ENCODE results near the gene PLD6.
"Not testable (repeated sequence)": the region's sequence is repeated elsewhere in the genome, so short reads cannot be mapped to it uniquely, and the experiment has no call there.

Gene PLD6

DNA sequence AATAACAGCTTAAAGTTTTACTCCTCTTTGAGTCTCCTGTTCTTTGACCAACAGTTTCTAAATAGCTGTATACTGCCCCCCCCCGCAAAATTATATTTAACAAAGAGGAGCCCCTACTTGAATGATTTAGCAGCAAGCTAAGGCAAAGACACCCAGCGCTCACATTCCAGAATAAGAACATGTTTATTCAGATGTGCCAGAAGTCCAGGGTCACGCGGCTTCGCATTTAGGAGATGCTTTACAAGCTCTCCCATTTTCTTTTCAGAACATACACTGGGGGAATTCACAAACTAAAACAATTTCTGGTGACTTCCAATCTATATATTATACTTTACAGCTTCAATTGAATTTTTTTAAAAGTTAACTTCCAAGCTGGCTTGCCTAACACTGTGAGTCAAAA is 5.3 kb downstream of the PLD6 start:
- DNase-seq (ENCODE audit: low read depth) = no peak

DNA sequence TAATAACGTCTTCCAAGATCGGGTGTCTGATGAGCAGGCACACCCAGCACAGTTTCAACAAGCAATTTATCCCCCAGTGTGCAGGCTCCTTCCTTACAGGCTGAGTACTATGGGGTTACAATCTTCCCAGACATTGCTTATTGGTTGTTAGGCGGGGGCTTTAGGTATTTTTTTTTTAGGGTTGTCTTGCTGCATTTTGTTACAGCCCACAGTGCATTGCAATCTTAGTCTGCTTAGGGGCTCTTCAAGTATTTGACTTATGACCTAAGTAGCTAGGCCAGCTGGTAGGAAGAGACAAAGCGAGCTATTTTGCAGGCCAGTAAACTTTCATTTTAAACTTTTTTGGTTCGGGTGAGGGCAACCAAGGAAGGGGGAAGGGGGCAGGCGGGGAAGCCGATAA is 5.8 kb downstream of the PLD6 start:
- no peak for DNase-seq (ENCODE audit: low read depth)

DNA sequence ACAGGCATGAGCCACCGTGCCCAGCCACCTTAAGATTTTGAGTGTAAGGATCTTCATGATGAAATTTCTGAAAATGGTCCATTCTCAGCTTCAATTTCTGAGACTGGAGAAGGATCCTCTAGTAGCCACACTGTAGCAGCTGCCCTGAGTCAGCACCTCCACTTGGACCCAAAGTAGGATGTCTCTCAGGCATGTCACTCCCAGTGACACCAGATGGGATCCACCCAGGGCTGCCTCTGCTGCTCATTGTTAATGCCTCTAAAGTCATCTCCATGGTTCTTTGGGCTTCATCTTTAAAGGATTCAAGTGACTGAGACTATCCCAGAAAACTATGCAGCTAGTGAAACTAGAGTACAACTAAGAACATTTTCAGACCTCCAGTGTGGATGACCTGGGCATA is 7.9 kb downstream of the PLD6 start:
- DNase-seq (ENCODE audit: low read depth) = no peak

DNA sequence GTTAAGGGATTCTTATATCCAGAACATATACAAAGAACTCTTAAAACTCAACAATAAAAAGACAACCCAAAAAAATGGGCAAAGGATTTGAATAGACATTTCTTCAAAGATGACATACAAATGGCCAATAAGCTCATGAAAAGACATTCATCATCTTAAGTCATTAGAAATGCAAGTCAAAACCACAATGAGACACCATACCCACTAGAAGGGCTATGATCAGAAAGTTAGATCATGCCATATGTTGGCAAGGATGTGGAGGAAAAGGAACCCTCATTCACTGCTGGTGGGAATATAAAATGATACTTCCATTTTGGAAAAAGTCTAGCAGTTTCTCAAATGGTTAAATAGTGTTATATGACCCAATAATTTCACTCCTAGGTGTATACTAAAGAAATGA is 9.4 kb downstream of the PLD6 start:
- DNase-seq (ENCODE audit: low read depth) = no peak

DNA sequence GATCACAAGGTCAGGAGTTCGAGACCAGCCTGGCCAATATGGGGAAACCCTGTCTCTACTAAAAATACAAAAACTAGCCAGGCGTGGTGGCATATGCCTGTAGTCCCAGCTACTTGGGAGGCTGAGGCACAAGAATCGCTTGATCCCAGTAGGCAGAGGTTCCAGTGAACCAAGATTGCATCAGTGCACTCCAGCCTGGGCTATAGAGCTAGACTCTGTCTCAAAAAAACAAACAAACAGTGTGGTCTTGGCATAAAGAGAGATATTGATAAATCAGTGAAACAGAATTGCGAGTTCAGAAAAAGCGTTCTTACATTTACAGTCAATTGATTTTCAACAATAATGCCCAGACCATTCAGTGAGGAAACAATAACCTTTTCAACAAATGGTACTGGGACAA is 10.7 kb downstream of the PLD6 start:
- DNase-seq (ENCODE audit: low read depth) = not testable (repeated sequence)

DNA sequence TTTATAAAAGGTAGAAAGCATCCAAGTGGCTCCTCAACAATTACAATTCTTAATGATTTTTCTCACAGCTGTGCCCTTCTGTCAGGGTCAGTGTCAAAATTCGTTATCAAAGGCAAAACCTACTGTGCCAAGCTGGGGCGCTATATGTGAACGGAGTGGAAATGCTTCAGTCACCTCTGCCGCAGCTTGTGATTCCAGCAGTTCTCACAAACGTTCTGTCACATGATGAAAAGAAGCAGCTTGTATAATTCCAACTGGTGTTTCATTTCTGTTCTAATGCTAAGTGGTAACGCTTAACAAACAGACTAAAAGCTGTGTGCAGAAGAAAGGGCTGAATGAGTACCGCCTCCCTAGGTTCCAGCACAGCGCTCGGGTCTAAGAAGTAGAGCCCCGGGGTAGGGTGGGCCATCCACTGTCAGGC is 14.2 kb downstream of the PLD6 start:
- DNase-seq (ENCODE audit: low read depth) = no peak

DNA sequence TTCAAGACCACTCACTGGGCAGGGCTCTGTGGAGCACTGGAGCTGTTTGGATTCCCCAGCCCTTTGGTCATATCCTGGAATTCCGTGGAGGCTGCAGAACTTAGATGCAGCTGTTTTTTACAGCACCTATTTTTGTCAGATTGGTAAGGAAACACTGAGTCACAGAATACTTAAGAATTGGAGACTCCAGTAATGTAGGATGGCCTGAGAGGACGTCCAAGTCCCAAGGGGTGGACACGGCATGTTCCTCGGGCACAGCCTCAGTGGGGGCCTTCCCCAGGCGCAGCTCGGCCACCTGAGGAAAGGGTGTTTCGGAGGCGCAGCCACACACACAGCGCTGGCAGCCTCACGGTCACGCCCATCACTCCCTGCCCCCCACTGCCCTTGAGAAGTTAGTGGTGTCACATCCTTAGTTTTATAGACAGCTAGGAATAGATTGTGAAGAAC is 14.8 kb downstream of the PLD6 start:
- DNase-seq (ENCODE audit: low read depth) = peak; percentile 70

DNA sequence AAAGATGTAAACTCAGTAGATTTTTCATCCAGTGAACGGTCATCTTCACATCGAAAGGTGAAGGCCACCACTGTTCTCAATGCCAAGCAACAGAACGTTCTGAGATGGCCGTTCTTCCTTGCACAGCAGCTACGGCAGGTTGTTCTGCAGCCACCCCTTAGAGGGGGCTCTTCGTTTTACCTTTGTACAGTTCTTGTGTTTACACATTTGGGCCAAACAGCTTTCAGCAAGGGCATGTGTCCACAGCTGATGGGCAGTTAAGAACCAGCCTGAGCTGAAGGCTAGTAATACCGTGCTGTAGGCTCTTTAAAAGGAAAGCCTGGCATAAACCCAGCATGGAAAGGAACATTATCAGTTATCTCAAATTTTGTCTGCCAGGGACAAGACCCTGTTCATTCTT is 15.9 kb downstream of the PLD6 start:
- no peak for DNase-seq (ENCODE audit: low read depth)

DNA sequence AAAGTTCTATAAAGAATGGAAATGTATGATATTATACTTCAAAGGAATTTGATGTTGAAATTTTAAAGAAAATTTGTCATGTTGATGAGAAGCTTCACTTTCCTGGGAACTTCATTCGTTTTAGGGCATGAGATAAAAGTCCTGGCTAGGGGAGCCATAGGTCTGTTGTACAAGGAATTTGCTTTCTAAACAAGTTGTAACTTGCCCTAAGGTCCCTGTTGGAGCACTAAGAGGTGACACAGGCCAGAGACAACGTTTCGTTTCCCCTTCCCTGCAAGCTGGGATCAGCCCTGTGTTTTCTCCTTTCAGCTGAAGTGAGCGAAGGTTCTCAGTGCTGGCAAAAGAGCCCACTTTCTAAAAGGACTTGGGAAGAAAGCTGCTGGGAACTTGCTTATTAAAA is 16.6 kb downstream of the PLD6 start:
- no peak for DNase-seq (ENCODE audit: low read depth)

DNA sequence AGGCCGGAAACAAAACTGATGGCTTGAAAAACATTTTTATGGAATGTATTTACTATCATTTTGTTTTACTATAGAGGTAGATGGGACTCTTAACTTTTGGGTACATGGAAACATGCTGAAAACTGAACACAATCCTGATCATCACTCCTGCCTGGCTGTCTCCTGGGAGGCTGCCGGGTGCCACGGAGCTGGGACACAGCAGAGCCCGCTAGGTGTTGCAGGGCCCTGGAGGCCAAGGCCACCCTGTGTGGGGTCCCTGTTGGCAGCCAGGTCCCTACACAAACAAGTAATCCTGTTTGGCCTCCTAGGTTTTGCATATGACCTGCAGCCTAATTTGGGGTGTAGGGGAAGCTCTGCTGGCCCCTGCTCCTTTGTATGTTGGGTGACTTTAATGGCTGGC is 17.5 kb downstream of the PLD6 start:
- no peak for DNase-seq (ENCODE audit: low read depth)

DNA sequence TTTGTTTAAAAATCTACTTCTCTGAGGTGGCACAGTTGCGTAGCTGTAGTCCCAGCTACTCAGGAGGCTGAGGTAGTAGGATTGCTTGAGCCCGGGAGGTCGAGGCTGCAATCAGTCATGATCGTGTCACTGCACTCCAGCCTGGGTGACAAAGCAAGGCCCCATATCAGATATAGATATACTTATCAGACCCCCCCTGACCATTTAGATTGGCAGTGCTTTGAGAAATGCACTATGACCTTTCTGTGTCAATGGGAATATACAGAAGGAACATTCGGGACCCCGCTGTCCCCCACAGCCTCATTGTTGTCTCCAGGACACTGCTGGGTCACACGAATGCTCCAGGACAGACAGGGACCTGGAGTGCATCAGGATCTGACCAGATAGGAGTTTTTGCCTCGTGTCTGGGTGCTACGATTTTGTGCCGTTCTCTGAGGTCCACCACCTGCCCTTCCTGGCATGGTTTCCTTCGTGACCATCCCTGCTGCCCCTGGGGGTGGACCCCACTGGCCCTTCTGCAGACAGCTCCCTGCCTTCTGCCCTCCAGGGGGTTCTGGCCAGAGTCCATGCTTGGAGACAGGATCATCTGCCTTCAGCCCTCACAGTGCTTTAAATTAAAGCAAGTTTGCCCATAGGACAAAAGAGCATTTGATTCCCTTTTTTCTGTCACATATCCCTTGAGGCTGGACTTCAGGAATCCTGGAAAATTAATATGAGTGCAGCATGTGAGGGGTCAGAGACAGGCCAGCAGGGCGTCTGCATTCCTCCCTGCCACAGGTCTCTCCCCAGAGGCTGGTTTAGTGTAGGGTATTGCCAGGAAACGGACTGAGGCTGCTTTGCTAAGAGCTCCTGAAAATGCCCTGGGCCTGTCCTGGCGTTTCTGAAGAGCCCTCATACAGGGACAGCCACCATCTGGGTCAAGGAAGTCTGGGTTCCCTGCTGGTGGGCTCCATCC is 19.3 kb downstream of the PLD6 start:
- no peak for DNase-seq (ENCODE audit: low read depth)

DNA sequence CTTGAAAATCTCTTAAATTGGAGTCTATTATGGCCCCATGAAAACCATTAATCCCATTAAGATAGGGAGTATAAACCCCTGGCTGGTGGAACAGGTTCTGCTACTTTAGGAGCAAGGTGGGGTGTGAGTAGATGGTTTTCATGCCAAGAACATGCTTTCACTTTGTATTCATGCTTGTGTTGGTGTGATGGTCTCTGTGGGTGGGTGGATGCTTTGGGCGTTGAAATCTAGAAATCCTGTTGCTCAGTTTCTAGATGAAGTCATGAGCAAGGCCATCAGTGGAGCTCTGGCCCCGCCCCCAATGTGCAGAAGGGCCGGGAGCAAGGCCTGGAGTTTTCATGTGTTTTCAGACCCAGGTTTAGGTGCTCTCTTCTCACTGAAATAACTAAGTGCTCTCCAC is 20.1 kb downstream of the PLD6 start:
- no peak for DNase-seq (ENCODE audit: low read depth)

DNA sequence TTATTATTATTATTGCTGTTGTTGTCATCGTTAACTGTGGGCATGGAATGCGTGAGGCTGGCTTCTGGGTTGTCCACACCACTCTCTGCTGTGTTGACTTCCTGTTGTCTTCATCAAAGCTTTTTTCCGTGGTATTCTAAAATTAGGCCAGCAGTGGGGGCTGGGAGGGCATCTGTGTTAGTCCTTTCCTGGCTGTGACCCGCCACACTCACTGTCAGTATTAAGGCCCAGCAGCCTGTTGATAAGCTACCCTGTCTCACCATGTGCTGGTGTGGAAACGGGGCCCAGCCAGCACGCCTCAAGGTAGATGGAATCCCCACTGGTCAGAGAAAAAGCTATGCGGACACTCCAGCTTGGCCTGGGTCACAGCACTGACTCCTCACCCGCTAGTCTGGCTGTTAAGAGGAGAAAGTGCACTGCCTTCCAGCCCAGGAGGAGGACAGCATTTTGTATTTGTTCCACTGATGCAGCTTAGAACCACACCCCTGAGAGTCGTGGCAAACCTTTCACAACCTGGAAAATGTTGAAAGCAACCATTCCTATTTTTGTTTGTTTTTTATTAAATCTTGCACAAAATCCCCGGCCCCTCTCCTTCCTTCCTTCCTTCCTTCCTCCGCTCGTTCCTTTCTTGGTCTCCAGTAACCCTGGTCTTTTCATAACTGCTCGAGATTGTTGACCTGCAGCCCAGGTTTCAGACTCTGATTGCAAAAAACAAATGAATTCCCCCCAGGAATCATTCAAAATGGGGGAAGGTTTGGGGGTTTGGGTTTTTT is 21.0 kb downstream of the PLD6 start:
- not testable (repeated sequence) for DNase-seq (ENCODE audit: low read depth)

DNA sequence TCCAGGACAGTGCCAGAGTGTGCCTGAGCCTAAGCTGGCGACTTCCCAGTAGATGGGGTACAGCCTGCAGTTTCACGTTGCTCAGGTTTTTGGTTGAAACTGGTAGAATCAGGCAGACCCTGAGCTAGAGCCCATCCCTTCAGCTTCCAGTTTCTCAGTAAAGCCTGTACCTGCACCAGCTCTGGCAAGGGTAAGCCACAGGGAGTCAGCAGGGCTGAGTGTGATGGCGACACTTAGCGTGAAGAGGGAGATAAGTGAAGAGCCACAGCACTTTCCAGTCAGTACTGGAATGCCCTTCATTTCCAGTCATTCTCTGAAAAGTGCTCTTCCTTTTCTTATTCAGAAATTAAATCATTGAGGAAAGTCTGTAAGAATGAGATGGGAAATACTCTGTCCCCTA is 22.4 kb downstream of the PLD6 start:
- DNase-seq (ENCODE audit: low read depth) = no peak

DNA sequence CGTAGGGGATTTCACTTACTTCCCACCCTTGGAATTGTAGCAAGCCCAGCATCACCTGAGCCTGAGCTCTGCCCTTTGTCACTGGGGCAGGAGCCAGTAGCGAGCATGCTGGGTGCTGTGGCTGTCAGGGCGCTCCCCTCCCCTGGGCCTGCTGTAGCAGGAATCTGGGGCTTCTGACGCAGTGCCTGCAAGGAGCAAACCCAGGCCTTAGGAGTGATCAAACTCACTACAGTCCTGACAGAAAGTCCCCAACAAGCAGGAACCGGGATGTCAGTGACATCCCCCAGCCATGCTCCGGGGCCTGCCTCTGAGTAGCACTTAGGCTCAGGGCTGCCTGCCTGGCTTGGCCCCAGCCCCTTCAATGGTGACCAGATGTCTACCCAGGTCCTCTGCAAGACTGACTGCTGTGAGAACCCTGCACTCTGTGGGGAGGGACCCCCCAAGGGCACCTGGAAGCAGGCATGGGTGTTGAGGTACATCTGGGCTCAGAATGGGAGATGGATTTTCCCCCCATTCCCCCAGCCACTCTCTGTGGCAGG is 23.5 kb downstream of the PLD6 start:
- DNase-seq (ENCODE audit: low read depth) = no peak

DNA sequence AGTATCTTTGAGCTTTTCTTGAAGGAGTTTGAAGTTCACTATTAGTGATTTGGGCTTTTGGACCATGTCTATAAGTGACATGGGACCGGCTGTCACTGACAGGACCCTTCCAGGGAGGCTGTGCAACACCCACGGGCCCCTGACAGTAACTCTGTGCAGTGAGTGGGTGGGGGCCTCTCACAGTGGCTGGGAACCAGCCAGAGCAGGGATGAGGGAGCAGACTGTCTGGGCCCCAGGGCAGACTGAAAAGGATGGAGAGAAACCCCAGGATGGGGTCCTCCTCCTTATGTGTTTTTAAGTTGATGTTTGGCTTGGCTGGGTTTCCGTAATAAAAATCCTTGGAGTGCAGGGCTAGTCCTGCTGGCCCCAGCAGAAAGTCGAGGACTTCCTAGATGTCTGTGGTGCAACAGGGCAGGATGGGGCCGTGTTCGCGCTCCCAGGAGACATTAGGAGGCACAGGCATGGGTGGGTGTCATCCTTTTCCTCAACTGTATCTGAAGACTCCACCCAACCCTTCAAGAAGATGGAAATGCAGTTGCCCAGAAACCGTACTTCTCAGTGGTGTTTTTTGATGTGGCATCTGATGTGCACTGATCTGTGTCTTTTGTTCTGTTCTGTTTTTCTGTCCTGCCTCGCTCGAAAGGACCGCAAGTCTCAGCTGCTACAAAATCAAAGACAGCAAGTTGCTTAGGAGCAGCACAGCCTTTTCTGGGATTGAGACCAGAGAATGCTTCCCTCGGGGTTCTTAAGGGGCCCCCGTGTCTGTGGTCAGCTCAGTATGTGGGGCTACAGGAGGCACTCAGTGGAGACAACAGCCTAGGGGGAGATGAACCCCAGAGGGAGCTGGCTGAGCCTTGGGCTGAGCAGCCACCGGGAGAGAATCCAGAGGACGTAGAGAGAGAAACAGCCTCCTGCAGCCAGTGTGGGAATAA is 24.2 kb downstream of the PLD6 start:
- DNase-seq (ENCODE audit: low read depth) = no peak

DNA sequence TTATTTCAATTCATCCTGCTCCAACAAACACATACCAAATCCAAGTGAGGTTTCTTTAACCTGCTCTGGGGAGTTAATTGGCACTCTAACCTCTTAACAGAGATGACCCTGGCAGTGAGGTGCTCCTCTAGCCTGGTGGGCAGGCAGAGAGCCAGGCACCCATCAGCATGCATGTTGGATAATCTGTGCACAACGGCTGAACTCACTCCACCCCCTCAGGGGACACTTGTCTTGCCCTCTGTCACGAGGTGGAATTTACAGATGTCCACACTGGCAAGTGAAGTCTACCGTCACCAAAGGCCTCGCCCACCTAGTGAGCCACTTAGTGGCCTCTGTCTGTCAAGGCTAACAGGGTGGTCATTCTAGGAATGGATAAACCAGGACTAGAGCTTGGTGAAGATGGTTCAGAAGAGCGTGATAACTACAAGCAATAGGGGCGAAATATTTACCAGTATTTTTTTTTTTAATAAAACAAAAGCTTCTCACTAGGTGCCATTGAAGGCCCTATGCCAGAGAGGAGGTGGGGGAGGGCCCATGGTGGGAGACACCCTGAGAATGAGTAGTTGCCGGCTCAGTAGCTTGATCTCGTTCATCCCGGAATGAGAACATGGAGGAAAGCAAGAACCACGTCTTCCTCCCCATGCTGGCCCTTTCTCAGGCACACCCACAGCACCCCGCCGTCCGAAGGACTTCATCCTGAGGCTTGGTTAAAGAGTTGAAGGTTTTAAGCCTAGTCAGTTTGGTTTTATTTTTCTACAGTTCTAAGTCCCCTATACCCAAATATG is 25.2 kb downstream of the PLD6 start:
- no peak for DNase-seq (ENCODE audit: low read depth)

DNA sequence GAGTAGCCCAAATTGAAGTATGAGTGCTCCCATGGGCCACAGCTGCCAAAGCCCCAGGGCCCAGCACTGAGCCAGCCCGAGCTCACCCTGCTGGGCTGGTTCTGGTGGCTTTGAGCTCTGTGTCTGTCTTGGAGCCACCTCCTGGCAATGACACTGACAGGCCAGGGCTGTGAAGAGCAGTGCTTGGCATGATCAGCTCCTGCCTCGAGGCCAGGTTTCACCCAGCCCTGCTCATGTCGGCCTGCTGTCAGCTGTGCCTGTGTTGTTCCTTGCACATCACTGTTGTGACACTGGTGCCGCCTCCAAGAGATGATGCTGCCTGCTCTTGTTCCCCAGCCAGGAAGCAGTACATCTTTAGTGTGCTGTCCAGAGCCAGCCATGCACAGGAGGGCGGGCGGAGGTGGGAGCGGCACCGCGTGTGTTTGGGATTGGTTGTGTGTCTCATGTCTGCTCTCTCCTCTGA is 26.0 kb downstream of the PLD6 start:
- DNase-seq (ENCODE audit: low read depth) = no peak

DNA sequence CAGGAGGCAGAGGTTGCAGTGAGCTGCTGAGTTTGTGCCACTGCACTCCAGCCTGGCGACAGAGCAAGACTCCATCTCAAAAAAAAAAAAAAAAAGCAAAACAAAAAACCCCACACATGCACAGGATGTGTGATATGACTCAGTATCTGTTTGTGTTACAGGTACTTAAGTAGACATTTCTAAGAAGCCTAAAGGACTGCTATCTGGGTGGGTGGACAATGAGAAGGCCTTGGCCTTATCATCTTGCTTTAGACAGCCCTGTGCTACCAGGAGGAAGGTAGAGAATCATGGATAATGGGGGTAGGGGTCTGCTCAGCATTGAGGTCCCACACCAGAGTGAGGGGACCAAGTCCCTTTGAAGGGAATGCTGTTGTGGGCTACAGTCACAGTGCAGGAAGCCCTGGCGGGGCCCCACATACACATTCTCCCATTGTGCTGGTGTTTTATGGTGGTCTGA is 26.7 kb downstream of the PLD6 start:
- DNase-seq (ENCODE audit: low read depth) = no peak

DNA sequence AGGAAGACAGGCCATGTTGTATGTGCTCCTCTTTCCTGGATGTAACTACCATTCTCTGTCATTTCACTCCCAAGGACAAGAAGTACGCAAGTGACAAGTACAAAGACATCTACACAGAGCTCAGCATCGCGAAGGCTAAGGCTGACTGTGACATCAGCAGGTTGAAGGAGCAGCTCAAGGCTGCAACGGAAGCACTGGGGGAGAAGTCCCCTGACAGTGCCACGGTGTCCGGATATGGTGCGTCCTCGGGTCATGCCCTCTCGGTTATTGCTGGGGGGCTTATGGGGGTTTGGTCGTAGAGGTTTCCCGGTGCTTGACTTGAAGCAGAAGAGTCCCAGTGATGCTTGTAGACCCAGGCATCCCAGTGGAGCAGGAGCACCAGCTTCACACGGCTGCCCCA is 29.0 kb downstream of the PLD6 start:
- DNase-seq (ENCODE audit: low read depth) = no peak

DNA sequence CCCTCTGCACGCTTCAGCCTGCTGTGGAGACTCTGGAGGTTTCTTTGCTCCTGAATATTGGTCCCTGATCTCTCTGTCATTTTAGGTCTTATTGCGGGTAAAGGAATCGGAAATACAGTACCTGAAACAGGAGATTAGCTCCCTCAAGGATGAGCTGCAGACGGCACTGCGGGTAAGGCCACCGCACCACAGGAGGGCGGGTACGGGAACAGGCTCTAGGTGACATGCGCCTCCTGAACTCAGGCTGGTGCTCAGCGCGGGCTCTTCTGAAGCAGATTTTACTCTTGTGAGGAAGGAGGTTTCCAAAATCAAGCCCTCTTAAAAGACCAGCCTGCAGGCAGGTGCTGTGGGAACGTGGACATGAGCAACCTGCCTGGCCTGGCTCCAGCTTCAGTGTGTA is 29.8 kb downstream of the PLD6 start:
- no peak for DNase-seq (ENCODE audit: low read depth)
